Frontal cortex (tissue), 4 donors: ENCODE results near the gene CUEDC2. TPM values are rescaled to one million over a fixed set of nuclear protein-coding genes. Genes with fewer than 3 reads are reported as not detected.

Experiments used
- DNase-seq, 2 donors: peaks; one replicate each; pipeline ENCODE4 v3.0.0; 2012; ENCODE audit warnings: low spot score in 2 of 2
- FAIRE-seq: peaks from 2 replicates; lab custom pipeline; 2012; peaks lifted over from hg19 to GRCh38; lab: Jason Lieb, UNC
- total RNA-seq: library from RNA; depleted of rRNA; stranded (reverse); fragments of >200 nt; gene quantifications from one replicate; pipeline ENCODE4 v1.2.3, GENCODE V29; 2014
- donor health status: control.
- donor health status: control.
- donor health status: control.

The CUEDC2 gene, protein sequence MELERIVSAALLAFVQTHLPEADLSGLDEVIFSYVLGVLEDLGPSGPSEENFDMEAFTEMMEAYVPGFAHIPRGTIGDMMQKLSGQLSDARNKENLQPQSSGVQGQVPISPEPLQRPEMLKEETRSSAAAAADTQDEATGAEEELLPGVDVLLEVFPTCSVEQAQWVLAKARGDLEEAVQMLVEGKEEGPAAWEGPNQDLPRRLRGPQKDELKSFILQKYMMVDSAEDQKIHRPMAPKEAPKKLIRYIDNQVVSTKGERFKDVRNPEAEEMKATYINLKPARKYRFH
- 53.0 TPM for total RNA-seq

DNA sequence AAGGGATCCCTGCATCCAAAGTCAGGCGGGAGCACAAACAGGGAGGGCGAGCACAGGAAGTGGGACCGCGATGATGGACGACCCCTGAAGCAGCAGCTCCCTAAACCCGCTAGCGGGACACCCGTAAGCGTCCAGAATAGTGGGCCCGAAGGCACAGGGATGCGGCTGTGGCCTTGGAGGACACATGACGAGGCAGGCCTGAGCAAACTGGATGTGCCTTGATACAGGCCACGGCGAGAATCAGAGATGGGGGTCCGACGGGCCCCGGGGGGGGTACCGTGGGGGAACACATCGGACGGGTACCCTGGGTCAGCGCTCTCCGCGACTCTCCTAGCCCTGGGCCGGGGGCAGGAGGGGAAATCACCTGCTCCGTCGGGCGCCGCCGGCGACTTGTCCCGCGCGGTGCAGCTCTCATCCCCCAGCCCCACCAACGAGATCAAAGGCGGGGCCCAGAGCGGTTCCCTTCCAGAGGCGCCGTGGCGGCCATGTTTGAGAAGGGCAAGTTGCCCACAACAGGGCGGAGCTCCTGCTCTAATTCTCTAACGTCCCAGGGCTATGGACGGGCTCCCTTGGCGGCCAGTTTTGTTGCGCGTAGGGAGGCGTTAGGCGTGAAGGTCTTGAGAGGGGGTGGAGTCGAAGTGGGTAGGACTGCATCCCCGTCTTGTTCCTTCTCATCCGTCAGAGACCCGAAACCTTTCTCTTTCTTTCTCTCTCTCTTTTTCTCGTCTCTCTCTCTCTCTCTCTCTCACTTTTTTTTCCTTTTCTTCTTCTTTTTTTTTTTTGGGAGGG is at the start of gene CUEDC2:
CUEDC2 (minus strand) TSS at position 413 of the 789 bp plus-strand sequence. CDS start 7,386 bp downstream, outside the sequence.
- FAIRE-seq (no peak), DNase-seq (peak; percentile 86 to 93)

DNA sequence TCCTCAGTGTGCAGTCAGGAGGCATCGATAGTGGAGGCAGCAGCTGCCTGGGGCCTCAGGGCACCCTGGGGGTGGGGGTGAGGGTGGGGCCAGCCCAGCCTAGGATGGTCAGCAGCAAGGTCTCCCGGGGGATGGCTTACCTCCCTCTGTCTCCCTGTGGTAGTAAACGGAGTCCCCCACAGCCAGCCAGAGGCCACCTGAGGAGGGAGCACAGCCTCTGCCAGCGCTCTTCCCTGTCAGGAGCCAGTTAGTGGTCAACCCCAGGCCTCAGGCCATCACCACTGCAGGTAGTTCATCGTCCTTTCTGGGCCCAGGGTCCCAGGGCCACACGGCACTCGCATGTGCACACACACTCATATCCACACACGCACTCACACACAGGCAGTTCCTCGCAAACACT is 48.0 kb upstream of the CUEDC2 start:
- DNase-seq: no peak
- no peak for FAIRE-seq

DNA sequence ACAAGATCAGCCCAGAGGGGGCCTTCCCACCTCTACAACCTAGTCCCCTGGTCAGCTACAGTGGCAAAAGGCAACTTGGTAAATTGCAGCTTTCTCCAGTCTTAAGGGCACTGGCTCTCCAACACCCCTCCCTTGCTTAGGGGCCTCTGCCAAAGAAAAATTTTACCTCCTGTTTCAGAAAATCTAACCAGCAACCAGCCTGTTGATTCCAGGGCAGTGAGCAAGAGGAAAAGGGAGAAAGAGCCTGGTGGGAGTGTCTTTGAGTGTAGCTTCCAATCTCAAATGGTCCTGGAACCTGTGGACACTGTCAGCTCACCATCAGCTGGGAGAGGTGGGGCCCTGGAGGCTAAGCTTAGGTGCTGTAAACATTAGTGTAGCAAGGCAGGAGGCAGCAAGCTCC is 47.3 kb upstream of the CUEDC2 start:
- no peak for DNase-seq
- no peak for FAIRE-seq

DNA sequence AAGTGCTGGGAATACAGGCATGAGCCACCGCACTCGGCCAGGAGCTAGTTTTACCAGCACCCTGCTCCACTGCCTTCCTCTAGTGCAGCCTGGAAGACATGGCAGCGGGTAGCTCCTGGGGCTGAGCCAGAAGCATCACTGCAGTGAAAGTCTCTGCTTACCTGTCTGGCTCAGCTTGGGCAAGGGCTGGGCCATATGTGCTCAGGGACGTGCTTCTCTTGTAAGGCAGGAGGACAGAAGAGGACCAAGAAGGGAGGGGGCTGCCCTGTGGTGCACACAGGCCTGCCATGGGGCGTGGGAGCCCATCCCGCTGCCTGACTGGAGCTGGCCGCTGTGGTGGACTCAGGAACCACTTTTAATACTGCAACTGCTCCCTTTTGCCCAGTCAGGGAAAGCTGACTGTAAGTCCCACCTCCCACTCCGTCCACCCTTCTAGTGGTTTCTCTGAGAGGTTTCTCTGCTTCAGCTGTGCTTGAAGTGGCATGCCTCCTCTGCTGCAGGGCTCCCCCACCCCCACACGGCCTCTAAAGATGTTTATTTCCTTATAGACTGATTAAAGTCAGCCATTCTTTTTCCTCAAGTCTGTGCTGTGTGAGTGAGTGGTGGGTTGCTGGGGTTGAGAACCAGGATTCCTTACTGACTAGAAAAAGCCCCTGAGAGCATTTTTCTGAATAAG is 44.2 kb upstream of the CUEDC2 start:
- FAIRE-seq: no peak
- no peak for DNase-seq

DNA sequence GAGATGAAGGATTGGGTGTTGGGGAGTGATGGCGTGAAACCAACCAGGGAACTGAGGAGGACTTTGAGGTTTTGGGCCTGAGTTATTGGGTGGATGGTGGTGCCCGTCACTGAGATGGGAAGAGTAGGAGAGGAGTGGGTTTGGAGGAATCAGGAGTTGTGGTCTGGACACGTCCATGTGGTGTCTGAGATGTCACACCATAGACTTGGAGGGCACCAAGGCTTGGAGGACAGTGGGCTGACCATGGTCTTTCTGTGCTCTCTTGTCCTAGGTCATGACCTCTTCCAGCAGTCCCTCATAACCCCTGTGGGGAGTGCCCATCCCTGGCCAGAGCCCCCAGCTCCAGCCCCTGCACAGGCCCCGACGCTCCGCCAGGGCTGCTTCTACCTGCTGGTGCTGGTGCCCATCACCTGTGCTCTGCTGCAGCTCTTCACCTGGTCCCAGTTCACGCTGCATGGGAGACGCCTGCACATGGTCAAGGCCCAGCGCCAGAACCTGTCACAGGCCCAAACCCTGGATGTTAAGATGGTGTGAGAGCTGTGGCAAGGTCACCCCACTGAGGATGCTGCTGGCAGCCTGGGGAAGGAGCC is 43.2 kb upstream of the CUEDC2 start:
- FAIRE-seq (no peak), DNase-seq (no peak)

DNA sequence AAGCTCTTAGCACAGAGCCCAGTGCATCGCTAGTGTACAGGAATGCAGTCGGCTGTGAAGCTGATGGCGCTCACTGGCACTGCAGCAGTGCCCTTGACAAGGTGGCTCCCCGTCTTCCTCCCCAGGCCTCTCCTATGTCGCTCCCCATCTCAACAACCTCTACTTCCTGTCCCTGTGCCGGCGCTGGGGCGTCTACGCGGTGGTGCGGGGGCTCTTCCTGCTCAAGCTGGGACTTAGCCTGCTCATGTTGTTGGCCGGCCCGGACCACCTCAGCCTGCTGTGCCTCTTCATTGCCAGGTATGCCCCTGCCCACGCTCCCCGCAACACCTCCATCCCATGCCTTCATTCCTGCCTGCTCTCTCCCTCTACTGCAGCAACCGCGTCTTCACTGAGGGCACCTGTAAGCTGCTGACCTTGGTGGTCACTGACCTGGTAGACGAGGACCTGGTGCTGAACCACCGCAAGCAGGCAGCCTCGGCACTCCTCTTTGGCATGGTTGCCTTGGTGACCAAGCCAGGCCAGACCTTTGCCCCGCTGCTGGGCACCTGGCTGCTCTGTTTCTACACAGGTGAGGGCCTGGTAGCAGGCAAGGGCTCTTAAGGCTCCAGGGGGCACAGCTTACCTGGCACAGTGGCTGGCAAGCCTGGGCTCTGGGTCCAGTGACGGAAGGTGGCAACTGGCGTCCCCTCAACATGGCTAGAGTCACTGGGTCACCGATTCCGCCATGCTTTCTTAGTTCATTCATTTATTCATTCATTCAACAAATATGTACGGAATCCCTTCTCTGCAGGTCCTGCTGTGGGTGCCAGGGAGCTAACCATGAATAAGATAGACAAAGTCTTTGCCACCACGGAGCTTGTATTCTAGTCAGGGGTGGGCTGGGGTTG is 41.3 kb upstream of the CUEDC2 start:
- DNase-seq (no peak), FAIRE-seq (no peak)

DNA sequence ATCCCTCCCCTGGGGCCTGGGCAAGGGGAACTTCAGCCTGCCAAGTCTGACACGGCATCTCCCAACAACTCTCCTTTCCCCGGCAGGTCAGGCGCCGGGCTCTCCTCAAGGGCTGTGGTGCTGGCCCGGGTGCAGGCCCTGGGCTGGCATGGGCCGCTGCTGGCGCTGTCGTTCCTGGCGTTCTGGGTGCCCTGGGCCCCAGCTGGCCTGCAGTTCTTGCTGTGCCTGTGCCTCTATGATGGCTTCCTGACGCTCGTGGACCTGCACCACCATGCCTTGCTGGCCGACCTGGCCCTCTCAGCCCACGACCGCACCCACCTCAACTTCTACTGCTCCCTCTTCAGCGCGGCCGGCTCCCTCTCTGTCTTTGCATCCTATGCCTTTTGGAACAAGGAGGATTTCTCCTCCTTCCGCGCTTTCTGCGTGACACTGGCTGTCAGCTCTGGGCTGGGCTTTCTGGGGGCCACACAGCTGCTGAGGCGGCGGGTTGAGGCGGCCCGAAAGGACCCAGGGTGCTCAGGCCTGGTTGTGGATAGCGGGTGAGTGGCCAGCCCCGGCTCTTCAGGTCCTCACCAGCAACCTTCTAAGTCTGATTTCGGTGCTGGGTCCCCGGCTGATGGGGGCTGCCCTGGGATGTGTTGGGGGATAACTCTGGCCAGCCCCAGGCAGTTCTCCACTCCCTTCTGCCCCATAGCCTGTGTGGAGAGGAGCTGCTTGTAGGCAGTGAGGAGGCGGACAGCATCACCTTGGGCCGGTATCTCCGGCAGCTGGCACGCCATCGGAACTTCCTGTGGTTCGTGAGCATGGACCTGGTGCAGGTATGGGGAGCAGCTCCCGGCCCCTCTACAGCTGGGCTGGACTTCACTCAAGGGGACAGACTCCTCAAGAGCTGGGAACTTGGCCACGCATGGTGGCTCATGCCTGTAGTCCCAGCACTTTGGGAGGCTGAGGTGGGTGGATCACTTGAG is 38.5 kb upstream of the CUEDC2 start:
- DNase-seq: no peak
- FAIRE-seq: no peak

DNA sequence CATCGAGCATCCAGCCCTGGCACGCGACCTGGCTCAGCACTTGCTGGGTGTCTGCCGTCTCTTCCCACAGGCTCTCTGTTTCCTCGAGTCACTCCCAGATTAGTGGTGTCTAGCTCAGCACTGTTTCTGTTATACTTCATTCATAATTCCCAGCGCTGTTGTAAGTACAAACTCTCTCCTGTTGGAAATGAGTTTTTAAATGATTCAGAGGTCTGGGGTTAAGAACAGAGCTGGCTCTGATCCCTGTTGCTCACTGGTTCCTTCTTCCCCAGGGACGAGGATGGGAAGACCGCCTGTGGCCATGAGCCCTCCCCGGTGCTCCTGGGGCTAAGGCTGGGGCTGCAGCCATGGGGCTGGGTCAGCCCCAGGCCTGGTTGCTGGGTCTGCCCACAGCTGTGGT is 36.3 kb upstream of the CUEDC2 start:
- no peak for DNase-seq
- no peak for FAIRE-seq

DNA sequence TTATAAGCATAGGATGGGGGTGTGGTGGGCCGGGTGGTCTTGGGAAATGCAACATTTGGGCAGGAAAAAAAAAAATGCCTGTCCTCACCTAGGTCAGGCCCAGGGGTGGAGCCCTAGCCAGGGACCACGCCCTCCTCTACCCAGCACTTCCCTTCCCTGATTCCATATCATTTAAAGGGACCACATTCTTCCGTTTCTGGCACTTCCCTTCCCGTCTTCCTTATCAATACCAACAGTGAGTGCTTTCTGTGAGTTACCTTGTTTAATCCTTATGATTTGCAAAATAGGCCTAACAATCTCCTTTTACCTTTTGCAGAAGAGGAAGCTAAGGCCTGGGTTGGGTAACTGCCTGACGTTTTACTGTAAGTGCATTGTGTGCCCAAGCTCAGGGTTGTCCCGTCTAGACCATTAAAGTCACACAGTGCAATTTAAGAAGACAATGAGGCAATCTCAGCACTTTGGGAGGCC is 35.6 kb upstream of the CUEDC2 start:
- no peak for DNase-seq
- FAIRE-seq: no peak

DNA sequence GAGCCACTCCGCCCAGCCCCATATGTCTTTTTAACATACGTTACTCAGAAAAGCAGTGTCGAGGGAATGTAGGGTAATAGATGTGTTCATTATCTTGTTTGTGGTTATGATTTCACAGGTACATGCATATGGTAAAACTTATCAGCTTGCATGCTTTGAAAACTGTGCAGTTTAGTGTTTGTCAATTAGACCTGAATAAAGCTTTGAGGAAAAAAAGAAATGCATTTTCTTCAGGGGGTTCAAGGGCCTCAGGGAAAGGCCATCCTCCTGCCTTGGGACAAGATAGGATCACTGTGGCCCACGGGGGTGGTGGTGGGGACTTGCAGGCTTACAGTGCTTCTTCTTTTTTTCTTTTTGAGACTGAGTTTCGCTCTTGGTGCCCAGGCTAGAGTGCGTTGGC is 34.9 kb upstream of the CUEDC2 start:
- FAIRE-seq (no peak), DNase-seq (no peak)

DNA sequence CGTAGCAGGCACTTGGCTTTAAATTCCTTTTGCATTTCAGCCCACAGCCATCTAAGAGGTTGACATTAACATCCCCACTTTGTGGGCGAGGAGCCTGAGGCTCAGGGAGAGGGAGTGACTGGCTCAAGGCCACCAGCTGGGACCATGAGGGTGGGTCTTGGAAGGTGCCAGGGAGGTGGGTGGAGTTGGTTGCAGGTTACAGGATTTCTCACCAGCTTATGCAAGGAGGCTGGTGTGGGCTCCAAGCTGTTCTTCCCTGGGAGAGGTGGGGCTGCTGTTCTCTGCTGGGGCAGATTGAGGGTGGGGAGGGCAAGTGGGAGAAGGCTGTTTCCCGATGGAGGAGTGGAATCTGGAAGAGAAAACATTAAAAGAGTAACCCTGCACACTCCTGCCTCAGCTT is 33.1 kb upstream of the CUEDC2 start:
- no peak for DNase-seq
- FAIRE-seq: no peak

DNA sequence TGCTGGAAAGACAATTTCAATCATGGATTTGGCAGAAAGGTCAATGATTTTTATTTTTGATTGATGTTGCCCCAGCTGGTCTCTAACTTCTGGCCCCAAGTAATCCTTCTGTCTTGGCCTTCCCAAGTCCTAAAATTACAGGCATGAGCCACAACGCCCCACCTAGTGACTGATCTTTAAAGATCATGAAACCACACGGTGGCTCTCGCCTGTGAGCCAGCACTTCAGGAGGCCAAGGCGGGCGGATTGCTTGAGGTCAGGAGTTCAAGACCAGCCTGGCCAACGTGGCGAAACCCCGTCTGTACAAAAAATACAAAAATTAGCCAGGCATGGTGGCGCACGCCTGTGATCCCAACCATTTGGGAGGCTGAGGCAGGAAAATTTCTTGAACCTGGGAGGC is 31.6 kb upstream of the CUEDC2 start:
- FAIRE-seq: no peak
- no peak for DNase-seq

DNA sequence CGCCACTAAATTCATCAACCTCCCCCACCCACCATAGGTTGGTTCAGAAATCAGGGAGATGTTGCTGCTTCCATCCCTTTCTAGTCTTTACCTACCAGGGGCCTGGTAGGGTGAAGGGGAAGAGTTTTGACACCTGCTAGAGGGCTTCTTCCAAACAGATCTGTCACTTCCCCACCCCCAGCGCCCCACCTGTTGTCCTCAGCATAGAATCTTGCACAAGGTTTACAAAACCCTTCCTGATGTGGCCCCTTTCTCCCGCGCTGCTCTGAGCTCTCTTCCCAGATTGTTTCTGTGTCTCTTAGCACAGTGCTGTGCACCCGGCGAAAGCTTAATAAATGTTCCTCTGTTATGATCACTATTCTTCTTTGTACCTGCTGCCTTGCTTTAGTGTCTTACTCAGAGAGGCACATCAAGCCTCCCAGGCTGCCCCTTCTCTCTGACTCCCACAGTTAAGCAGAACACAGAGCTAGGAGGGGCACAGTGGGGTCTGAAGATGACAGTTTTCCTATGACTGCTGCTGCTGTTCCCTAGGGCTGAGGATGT is 30.2 kb upstream of the CUEDC2 start:
- DNase-seq: no peak
- no peak for FAIRE-seq

DNA sequence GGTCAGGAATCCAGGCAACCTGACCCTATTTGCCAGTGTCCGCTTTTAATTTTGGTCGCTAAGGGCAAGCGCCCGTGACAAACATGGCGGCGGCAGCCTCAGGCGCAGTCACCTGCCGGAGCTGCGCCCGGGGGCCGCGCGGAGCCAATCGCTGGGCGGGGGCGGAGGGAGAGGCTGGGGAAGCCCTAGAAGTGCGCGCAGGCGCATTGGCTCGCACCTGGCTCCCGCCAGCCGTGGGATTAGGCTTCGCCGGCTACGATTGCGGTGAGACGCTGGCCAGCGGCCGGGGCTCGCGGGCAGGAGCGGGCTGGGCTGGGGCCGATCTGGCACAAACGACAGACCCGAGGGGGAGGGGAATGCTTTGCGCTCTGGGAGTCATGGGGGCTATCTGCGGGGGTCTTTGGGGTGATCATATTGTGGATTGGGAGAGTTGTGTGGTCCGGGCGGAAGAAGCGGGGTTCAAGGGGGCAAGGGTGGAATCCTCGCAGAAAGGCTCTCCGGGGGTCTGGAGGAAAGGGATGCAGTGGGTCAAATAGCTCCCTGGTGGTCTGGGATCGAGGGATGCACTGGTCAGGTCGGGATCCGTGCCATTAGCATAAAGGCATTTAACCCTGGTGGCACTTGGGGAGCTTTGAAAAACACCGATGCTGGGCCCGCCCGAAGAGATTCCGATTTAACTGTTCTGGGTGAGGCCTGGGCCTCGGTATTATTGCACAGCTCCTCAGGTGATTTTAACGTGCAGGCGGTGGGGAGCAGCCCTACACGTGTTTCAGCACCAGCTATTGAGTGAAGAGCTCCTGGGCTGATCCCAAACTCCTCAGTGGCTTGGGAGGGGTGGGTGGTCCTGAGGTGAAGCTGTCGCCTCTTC is 29.0 kb upstream of the CUEDC2 start:
- FAIRE-seq (no peak), DNase-seq (peak; percentile 91 to 97)

DNA sequence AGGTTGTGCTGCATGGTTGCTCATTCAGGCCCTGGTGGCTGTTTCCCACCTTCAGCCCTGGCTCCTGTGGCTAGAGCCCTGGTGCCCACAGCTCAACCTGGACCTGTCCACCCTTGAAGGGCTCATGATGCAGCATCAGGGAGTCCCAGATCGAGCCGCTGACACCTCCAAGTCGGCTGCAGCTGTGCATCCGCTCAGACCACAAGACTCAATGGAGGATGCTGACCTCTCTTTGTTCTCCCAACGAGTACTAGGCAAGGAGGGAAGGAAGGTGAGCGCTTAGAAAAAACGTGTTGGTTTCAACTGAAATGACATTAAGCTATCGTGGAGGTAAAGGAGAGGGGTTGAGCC is 28.4 kb upstream of the CUEDC2 start:
- FAIRE-seq: no peak
- DNase-seq: no peak

DNA sequence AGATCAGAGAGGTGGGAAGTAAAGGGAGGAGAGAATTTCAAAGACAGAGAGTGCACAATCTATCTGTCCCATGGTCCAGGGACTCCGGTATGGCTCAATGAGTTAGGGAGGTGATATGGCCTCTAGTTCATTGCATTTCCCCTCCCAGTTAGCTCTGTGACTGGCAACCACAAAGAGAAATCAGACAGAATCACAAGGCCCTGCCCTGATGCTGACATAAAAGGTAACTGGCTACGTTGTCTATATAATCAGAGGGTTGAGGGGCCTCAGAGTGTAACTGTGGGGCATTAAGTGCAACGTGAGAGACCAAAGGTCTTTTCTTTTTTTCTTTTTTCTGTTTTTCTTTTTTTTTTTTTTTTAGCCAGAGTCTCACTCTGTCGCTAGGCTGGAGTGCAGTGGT is 26.3 kb upstream of the CUEDC2 start:
- no peak for FAIRE-seq
- DNase-seq: no peak

DNA sequence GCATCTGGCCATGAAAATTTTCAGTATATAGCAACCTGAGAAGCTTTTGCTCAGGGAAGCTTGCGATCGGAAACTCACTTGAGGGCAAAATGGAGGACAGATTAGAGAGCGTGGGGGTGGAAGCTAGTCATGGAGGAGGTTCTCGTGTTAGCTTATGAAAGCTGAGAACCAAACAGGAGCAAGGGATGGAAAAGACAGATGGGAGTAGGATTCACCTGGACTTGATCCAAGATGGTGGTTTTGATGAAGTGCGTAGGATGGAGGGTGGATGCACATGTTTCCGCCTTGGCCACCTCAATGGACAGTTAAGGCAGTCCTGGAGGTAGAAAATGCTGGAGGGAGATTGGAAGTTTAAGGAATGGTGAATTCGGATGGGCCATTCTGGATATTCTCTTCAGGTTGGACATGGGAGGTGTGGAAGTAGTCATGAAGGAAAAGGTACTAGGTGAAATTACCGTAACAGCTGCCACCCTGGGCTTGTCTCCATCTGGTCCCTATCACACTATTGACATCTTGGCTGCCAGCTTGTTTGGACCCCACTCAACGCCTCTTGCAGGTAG is 25.3 kb upstream of the CUEDC2 start:
- FAIRE-seq (no peak), DNase-seq (no peak)
